ENCODE data around the gene TCP10L.

GRCh38 chr21:32572574-32573420, 12.5 kb downstream of the TCP10L start:
- TF ChIP-seq CTCF (IDR thresholded peaks at IDR 0.05; ENCODE audit: low read depth, low read length) (no peak), MAX (IDR thresholded peaks at IDR 0.05; ENCODE audit: low read depth, low read length) (no peak)

Measured in NB4 (cell line).